ENCODE measurements around the gene DSCAML1. TPM values are rescaled to one million over a fixed set of nuclear protein-coding genes. Genes with fewer than 3 reads are reported as not detected.

Gene DSCAML1
- total RNA-seq, 1 experiment from 2014 or later: not detected

DNA sequence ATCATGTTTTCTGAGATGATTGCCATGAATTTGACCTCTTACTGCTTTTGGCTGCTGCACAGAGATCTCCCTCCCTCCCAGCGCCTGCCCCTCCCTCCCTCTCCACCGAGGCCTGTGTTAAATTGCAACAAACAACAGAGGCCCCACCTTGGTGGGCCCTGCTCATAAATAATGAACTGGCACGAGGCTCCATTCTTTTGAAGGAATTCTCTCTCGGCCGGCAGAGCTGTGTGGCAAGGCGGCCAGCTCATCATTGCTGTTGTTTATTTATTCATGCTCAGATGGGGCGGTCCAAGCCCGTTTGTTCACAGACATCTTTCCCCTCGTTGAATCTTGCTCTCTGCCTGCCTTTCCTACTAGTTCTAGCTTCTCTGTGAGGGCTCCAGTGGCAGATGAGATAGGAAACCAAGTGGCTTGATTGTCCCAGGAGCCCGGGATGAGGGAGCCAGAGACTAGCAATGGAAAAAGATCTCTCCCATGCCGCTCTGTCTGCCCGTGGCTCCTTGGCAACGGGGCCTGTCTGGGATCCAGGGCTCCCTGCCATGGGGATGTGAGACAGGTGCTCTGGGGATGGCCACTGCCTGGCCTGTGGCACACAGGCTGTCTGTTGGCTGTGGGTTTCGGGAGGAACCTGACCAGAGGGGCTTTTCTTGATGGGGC lies 192.6 kb downstream of the DSCAML1 start:
- Histone ChIP-seq H3K4me2 (ENCODE audit: low read length) (no peak overlapping the region), H3K4me3 (replicated peaks in 1 of 2; ENCODE audit: low read depth in 1 of 2, low read length in 2 of 2) (no peak overlapping the region), H4K20me1 (ENCODE audit: insufficient read depth) (no peaks in the 10 kb centered on the region), H3K79me2 (ENCODE audit: insufficient read depth, low read length) (no peaks in the 10 kb centered on the region), H3K36me3 (ENCODE audit: control insufficient read depth in 1 of 2, insufficient read depth in 2 of 2, low read length in 2 of 2) (no peaks in the 10 kb centered on the region), H3K9ac (ENCODE audit: low read length) (no peak overlapping the region), H3K9me3 (ENCODE audit: control insufficient read depth in 1 of 2, insufficient read depth in 1 of 2, low read depth in 1 of 2, low read length in 2 of 2) (no peaks in the 10 kb centered on the region), H3K9me2 (ENCODE audit: insufficient read depth) (no peaks in the 10 kb centered on the region), H2AFZ (ENCODE audit: low read depth, low read length, poor library complexity, severe bottlenecking) (no peak overlapping the region), H3K27me3 (ENCODE audit: insufficient read depth, low read length) (peaks cover 47% of the 10 kb centered on the region), H3K27ac (ENCODE audit: low read depth, low read length) (no peak overlapping the region), H3K4me1 (ENCODE audit: control insufficient read depth in 1 of 2, insufficient read depth in 2 of 2, low read length in 2 of 2) (no peaks in the 10 kb centered on the region)
- BruUV-seq (replicated peaks): no TSS peak
- ChIA-PET RAD21 (ENCODE audit: low non-redundant PET in 1 of 2, low total read pairs in 2 of 2, uncharacterized antibody in 2 of 2, unreplicated experiment in 2 of 2) (no interaction called here), CTCF (no interaction called here), POLR2A (no interaction called here)
- no peak for DNase-seq (ENCODE audit: low read depth, low spot score)
- no peak for ATAC-seq
- no peak for TF ChIP-seq SIN3A (IDR thresholded peaks at IDR 0.05; ENCODE audit: low read depth)
- TF ChIP-seq EZH2phosphoT487 (IDR thresholded peaks at IDR 0.05; ENCODE audit: borderline replicate concordance): no peak
- TF ChIP-seq TCF7L2 (IDR thresholded peaks at IDR 0.05; ENCODE audit: borderline replicate concordance, extremely low read depth, insufficient read depth, insufficient read length): no peak
- TF ChIP-seq CBX3 (IDR thresholded peaks at IDR 0.05; ENCODE audit: low read depth): no peak
- TF ChIP-seq FOSL1 (IDR thresholded peaks at IDR 0.05; ENCODE audit: low read depth): no peak
- no peak for TF ChIP-seq YY1 (IDR thresholded peaks at IDR 0.05; ENCODE audit: extremely low read depth, insufficient replicate concordance, low read depth, low read length)
- no peak for TF ChIP-seq SP1 (IDR thresholded peaks at IDR 0.05; ENCODE audit: low read depth)
- no peak for TF ChIP-seq MAX (IDR thresholded peaks at IDR 0.05)
- TF ChIP-seq EZH2 (IDR thresholded peaks at IDR 0.05): no peak
- TF ChIP-seq RAD21 (IDR thresholded peaks at IDR 0.05; ENCODE audit: low read depth): no peak
- TF ChIP-seq, protein P1, sequence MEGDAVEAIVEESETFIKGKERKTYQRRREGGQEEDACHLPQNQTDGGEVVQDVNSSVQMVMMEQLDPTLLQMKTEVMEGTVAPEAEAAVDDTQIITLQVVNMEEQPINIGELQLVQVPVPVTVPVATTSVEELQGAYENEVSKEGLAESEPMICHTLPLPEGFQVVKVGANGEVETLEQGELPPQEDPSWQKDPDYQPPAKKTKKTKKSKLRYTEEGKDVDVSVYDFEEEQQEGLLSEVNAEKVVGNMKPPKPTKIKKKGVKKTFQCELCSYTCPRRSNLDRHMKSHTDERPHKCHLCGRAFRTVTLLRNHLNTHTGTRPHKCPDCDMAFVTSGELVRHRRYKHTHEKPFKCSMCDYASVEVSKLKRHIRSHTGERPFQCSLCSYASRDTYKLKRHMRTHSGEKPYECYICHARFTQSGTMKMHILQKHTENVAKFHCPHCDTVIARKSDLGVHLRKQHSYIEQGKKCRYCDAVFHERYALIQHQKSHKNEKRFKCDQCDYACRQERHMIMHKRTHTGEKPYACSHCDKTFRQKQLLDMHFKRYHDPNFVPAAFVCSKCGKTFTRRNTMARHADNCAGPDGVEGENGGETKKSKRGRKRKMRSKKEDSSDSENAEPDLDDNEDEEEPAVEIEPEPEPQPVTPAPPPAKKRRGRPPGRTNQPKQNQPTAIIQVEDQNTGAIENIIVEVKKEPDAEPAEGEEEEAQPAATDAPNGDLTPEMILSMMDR (IDR thresholded peaks at IDR 0.05 in 2 of 3, conservative IDR thresholded peaks at IDR 0.05 in 1 of 3; ENCODE audit: borderline replicate concordance in 1 of 3, insufficient read depth in 1 of 3, low read depth in 2 of 3, low read length in 2 of 3): no peak
- TF ChIP-seq REST (IDR thresholded peaks at IDR 0.05; ENCODE audit: low read depth): no peak
- no peak for TF ChIP-seq JUND (IDR thresholded peaks at IDR 0.05)
- no peak for TF ChIP-seq CEBPB (IDR thresholded peaks at IDR 0.05; ENCODE audit: low read depth)
- no peak for TF ChIP-seq ATF3 (IDR thresholded peaks at IDR 0.05)
- TF ChIP-seq ZNF274 (IDR thresholded peaks at IDR 0.05; ENCODE audit: low read depth, low read length): no peak
- intact Hi-C loops (cut with micrococcal nuclease): no loop called here

Data from HCT116 (cell line).